Myocyte (in vitro differentiated cells): ENCODE measurements around the gene ECHS1. TPM values are rescaled to one million over a fixed set of nuclear protein-coding genes. Genes with fewer than 3 reads are reported as not detected.

ENCODE experiments used
- DNase-seq: peaks from one replicate; pipeline ENCODE4 v3.0.0-alpha.2; 2012; ENCODE audit warnings: low read depth
- total RNA-seq: library from RNA; depleted of rRNA; stranded (reverse); fragments of >200 nt; gene quantifications from 2 replicates; pipeline ENCODE4 v1.2.3, GENCODE V29; 2014

The ECHS1 gene
- total RNA-seq, 1 donor from 2014 or later, result 324 TPM

GRCh38 chr10:133343558-133343957 is 29.6 kb downstream of the ECHS1 start:
- no peak for DNase-seq

GRCh38 chr10:133342942-133343341 is 30.2 kb downstream of the ECHS1 start:
- no peak for DNase-seq

GRCh38 chr10:133341983-133342382 is 31.2 kb downstream of the ECHS1 start:
- DNase-seq, result no peak

- DNase-seq, result no peak
Observed at GRCh38 chr10:133339708-133340380, 33.3 kb downstream of the ECHS1 start.

GRCh38 chr10:133338080-133339071 is 34.8 kb downstream of the ECHS1 start:
- no peak for DNase-seq

- DNase-seq, result no peak
Observed at GRCh38 chr10:133337370-133337725, 35.8 kb downstream of the ECHS1 start.

- no peak for DNase-seq
Observed at GRCh38 chr10:133336577-133337369, 36.4 kb downstream of the ECHS1 start, which contains the start of gene CALY. CALY (minus strand) TSS chr10:133336896; CDS start chr10:133328989, 7,907 bp downstream.

GRCh38 chr10:133336118-133336576 is 37.0 kb downstream of the ECHS1 start:
- DNase-seq, result no peak

- peak; percentile 17 for DNase-seq
Observed at GRCh38 chr10:133335246-133336117, 37.7 kb downstream of the ECHS1 start.

GRCh38 chr10:133334503-133335245 is 38.5 kb downstream of the ECHS1 start:
- DNase-seq, result no peak

GRCh38 chr10:133332936-133333699 is 40.0 kb downstream of the ECHS1 start:
- DNase-seq, result no peak

- peak; percentile 86 for DNase-seq
Observed at GRCh38 chr10:133329491-133330202, 43.5 kb downstream of the ECHS1 start.

GRCh38 chr10:133328358-133329343 is 44.5 kb downstream of the ECHS1 start:
- no peak for DNase-seq

- DNase-seq, result peak; percentile 84
Observed at GRCh38 chr10:133327651-133328357, 45.4 kb downstream of the ECHS1 start.

- DNase-seq, result no peak
Observed at GRCh38 chr10:133326745-133327650, 46.2 kb downstream of the ECHS1 start.
